Colonic mucosa (tissue), 4 donors: ENCODE results near the gene TMEM145. TPM values are rescaled to one million over a fixed set of nuclear protein-coding genes. Genes with fewer than 3 reads are reported as not detected.

Experiments
- DNase-seq: peaks from one replicate; pipeline ENCODE4 v3.0.0-alpha.2; 2020
- H3K27ac ChIP-seq: fragments of 200-600 bp; one replicate; pipeline ENCODE4 v1.8.0; 2021
- H3K27me3 ChIP-seq: fragments of 200-600 bp; one replicate; pipeline ENCODE4 v1.8.0; 2021
- H3K36me3 ChIP-seq: fragments of 200-600 bp; one replicate; pipeline ENCODE4 v1.8.0; 2021
- H3K4me1 ChIP-seq: fragments of 200-600 bp; one replicate; pipeline ENCODE4 v1.8.0; 2021; ENCODE audit warnings: mild to moderate bottlenecking
- H3K4me3 ChIP-seq: fragments of 200-600 bp; one replicate; pipeline ENCODE4 v1.8.0; 2021
- H3K9ac ChIP-seq, 2 donors: one replicate each; pipeline ENCODE4 v1.7.0; 2013; ENCODE audit warnings: control low read depth in 2 of 2, low read depth in 2 of 2, low read length in 2 of 2
- H3K9me3 ChIP-seq: fragments of 200-600 bp; one replicate; pipeline ENCODE4 v1.8.0; 2021
- intact Hi-C: fragments of 100-400 bp; cut with DNase I; formaldehyde crosslinking; loops from one replicate; pipeline ENCODE4 v1.14.1; 2022
- total RNA-seq, 2 donors: library from RNA; stranded (reverse); fragmentation: NEBNext Ultra II Directional in 1 of 2; extraction: Animal tissue kit (Norgen Biotek cat#: 25700) in 1 of 2; gene quantifications; one replicate each; pipeline ENCODE4 v1.2.1, GENCODE V29; 2021
- TF ChIP-seq, protein P1 (sequence below): fragments of 200-600 bp; IDR thresholded peaks from one replicate; pipeline ENCODE4 v1.8.0; 2022; ENCODE audit warnings: antibody characterized with exemption, mild to moderate bottlenecking
- donor health status: healthy.
- donor health status: DM: no; HTN: no; CAD: no.
- donor health status: DM: no; HTN: no; CAD: no.

TMEM145 gene
- total RNA-seq, 2 donors from 2014 or later = 0.24 to 0.94 TPM

DNA sequence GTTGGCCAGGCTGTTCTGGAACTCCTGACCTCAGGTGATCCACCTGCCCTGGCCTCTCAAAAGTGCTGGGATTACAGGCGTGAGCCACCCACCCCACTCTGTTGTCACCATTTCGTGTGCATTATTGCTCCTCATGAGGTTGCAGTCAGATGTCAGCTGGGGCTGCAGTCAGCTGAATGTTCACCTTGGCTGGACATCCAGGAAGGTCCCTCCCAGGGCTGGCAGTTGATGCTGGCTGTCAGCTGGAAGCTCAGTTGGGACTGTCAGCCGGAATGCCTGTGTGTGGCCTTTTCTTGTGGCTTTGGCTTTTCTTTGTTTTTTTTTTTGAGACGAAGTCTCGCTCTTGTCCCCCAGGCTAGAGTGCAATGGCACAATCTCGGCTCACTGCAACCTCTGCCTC is 18.9 kb downstream of the TMEM145 start:
- Histone ChIP-seq H3K4me1 (no peaks in the 10 kb centered on the region), H3K9ac (no peak overlapping the region), H3K4me3 (no peak overlapping the region), H3K36me3 (no peaks in the 10 kb centered on the region), H3K9me3 (no peaks in the 10 kb centered on the region), H3K27me3 (no peaks in the 10 kb centered on the region), H3K27ac (no peak overlapping the region)
- no peak for DNase-seq
- intact Hi-C loops = no loop called here
- TF ChIP-seq, protein P1, sequence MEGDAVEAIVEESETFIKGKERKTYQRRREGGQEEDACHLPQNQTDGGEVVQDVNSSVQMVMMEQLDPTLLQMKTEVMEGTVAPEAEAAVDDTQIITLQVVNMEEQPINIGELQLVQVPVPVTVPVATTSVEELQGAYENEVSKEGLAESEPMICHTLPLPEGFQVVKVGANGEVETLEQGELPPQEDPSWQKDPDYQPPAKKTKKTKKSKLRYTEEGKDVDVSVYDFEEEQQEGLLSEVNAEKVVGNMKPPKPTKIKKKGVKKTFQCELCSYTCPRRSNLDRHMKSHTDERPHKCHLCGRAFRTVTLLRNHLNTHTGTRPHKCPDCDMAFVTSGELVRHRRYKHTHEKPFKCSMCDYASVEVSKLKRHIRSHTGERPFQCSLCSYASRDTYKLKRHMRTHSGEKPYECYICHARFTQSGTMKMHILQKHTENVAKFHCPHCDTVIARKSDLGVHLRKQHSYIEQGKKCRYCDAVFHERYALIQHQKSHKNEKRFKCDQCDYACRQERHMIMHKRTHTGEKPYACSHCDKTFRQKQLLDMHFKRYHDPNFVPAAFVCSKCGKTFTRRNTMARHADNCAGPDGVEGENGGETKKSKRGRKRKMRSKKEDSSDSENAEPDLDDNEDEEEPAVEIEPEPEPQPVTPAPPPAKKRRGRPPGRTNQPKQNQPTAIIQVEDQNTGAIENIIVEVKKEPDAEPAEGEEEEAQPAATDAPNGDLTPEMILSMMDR = no peak

DNA sequence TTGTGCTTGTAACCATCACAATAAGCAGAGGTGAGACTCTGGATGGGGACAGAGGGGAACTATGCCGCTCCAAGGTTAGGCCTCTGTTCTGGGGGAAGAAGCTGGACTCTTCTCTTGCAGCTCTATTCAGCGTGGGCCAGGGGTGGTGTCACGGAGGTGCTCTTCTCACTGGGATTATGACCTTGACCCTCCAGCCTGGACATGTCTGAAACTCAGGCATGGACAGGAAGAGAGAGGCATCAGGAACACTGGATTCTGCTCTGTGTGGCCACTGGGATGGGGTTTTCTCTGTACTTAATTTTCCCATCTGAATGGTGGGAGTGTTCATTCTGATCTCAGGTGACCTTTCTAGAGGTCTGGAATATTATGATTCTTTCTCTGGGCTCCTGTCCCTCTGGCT is 19.9 kb downstream of the TMEM145 start:
- intact Hi-C loops = no loop called here
- DNase-seq = no peak
- H3K27ac ChIP-seq = no peak overlapping the region
- no peak overlapping the region for H3K9ac ChIP-seq
- no peaks in the 10 kb centered on the region for H3K4me1 ChIP-seq
- no peaks in the 10 kb centered on the region for H3K9me3 ChIP-seq
- H3K4me3 ChIP-seq = no peak overlapping the region
- no peaks in the 10 kb centered on the region for H3K27me3 ChIP-seq
- TF ChIP-seq, protein P1 = no peak
- H3K36me3 ChIP-seq = no peaks in the 10 kb centered on the region

DNA sequence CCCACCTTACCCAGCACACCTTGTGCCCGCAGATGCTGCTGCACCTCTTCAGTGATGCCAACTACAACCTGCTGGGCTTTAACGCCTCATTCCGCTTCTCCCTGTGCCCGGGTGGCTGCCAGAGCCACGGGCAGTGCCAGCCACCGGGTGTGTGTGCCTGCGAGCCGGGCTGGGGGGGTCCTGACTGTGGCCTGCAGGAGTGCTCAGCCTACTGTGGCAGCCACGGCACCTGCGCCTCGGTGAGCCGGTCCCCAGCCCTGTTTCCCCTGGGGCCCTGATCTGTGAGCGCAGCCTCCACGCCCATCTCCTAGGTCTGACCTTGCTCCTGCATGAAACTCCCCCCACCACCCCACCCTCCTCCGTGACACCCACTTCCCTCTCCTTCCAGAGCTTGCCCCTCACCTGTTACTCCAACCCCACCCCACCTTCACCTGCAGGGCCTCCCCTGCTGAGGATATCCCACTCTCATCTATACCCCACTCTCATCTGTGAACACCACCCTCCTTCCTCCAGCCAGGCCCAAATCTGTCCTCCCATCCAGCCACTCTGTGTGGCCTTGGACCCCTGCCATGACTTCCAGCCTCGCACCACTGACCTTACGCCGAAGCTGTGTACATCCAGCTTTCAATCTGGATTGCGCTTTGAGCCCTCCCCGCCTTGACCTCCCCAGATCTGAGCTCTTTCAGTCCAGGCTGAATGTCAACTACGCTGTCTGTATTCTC is 21.0 kb downstream of the TMEM145 start:
- no peaks in the 10 kb centered on the region for H3K9me3 ChIP-seq
- no peak overlapping the region for H3K4me3 ChIP-seq
- H3K36me3 ChIP-seq = no peaks in the 10 kb centered on the region
- no peak overlapping the region for H3K9ac ChIP-seq
- no peak for DNase-seq
- intact Hi-C loops = no loop called here
- no peak overlapping the region for H3K27ac ChIP-seq
- H3K4me1 ChIP-seq = no peaks in the 10 kb centered on the region
- TF ChIP-seq, protein P1 = no peak
- no peaks in the 10 kb centered on the region for H3K27me3 ChIP-seq

DNA sequence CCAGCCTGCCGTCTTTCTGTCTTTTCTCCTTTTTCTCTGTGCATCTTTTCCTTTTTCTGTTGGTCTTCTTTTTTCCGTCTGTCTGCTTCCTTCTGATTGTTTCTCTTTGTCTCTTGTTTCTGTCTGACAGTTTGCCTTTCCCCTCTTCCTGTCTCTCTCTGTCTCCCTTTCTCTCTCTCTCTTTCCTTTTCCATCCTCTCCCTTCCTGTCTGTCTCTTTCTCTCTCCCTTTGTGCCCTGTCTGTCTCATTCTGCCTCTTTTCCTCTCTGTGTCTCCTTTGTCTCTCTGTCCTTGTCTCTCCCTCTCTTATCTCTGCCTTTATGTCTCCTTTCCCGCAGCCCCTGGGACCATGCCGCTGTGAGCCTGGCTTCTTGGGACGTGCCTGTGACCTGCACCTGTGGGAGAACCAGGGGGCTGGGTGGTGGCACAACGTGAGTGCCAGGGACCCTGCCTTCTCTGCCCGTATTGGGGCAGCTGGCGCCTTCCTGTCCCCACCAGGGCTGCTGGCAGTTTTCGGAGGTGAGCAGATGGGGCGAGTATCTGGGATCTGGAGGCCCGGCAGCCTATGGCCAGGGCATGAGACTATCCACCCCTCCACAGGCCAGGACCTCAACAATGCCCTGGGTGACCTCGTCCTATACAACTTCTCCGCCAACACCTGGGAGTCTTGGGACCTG is 21.7 kb downstream of the TMEM145 start:
- Histone ChIP-seq H3K4me3 (no peak overlapping the region), H3K27ac (no peak overlapping the region), H3K9ac (no peak overlapping the region), H3K36me3 (no peaks in the 10 kb centered on the region), H3K4me1 (no peaks in the 10 kb centered on the region), H3K27me3 (no peaks in the 10 kb centered on the region), H3K9me3 (no peaks in the 10 kb centered on the region)
- TF ChIP-seq, protein P1 = no peak
- no peak for DNase-seq
- intact Hi-C loops = no loop called here

DNA sequence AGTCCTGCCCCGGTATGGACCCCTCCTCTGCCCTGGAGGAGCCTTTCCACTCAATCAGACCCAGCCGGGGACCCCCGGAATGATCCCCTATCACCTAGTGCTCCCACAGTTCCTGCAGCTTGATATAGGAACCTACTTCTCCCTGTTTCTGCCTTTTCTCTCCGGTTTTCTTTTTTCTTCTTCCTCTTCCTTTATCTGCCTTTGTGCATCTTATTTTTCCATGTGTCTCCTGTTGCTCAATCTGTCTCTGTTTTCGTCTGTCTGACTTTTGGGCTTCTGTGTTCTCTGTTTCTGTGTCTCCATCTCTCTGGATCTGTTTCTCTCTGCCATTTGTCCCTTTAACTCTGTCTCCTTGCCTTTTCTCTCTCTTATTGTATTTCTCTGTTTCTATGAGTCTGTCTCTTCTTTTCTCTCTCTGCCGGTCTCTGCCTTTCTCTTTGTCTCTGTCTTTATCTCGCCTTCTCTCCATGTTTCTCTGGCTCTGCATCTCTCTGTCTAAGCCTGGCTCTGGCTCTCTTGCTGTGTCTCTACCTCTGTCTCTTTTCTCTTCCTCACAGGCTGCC is 22.3 kb downstream of the TMEM145 start:
- TF ChIP-seq, protein P1 = no peak
- H3K27ac ChIP-seq = no peak overlapping the region
- H3K4me1 ChIP-seq = no peaks in the 10 kb centered on the region
- H3K36me3 ChIP-seq = no peaks in the 10 kb centered on the region
- no peaks in the 10 kb centered on the region for H3K9me3 ChIP-seq
- intact Hi-C loops = no loop called here
- no peaks in the 10 kb centered on the region for H3K27me3 ChIP-seq
- H3K9ac ChIP-seq = no peak overlapping the region
- no peak overlapping the region for H3K4me3 ChIP-seq
- DNase-seq = no peak
